ENCODE data around the gene PPP2R2B.

The PPP2R2B gene

DNA sequence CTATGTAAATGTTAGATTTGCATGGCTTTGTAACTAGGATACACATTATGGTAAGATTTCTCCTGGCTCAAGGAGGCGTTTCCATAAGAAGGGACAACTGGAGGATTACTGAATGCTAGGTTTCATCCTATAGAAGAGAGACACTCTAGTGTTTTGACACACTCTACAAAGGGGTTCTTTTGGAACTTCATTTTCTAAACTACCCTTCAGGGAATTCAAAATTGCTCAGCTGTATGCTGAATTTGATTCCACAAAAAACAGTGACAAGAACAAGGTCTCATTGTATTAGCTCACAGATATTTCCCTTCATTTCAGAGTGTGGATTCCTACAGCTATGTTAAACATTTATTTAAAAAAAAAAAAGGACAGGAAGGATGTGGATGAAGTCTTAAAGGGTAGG lies 151.7 kb downstream of the PPP2R2B start:
- Histone ChIP-seq H3K4me3 (replicated peaks; ENCODE audit: low read depth, low read length) (no peak overlapping the region), H3K36me3 (ENCODE audit: control insufficient read depth, insufficient read depth, low read length) (no peaks in the 10 kb centered on the region), H3K27me3 (replicated peaks; ENCODE audit: control insufficient read depth, insufficient read depth, low read length) (no peaks in the 10 kb centered on the region)
- DNase-seq (ENCODE audit: extremely low read depth, insufficient read length) = no peak
- TF ChIP-seq CTCF (IDR thresholded peaks at IDR 0.05; ENCODE audit: insufficient read depth, low read length, poor library complexity, severe bottlenecking) = no peak

DNA sequence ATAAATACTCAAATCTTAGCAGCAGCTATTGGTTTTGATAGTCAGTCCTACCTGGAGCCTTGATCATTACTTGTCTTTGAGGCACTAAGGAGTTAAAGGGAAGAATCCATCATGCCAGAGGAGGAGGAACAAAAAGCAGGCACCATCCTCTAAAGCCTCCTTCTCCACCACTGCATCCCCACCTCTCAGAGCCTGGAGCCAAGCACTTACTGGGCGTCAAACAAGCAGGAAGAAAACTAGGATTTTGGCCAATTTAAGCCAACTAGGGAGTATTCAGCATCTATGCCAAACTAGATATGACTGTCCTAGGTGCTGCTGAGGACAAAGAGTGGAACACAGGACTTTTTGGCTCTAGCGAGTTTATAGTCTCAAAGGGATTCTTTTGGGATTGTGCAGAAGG lies 152.5 kb downstream of the PPP2R2B start:
- Histone ChIP-seq H3K36me3 (ENCODE audit: control insufficient read depth, insufficient read depth, low read length) (no peaks in the 10 kb centered on the region), H3K4me3 (replicated peaks; ENCODE audit: low read depth, low read length) (no peak overlapping the region), H3K27me3 (replicated peaks; ENCODE audit: control insufficient read depth, insufficient read depth, low read length) (no peaks in the 10 kb centered on the region)
- no peak for DNase-seq (ENCODE audit: extremely low read depth, insufficient read length)
- no peak for TF ChIP-seq CTCF (IDR thresholded peaks at IDR 0.05; ENCODE audit: insufficient read depth, low read length, poor library complexity, severe bottlenecking)

DNA sequence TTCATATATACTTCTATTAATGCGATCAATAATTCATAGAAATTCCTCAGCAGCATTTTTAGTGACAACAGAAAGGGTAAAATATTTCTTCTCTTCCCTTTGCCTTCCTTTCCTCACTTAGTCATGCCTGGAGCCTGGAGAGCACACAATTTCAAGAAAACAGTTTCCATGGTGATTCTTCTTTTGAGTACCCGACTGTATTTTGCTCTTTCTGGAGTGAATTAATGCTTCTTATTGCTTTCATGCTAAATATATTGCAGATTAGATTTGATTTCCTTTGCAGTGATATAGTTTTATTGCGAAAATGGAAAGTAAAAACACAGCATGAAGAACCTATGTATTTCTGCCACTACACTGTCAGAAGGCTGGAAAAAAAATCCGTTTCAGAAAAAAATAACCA lies 153.5 kb downstream of the PPP2R2B start:
- Histone ChIP-seq H3K27me3 (replicated peaks; ENCODE audit: control insufficient read depth, insufficient read depth, low read length) (no peaks in the 10 kb centered on the region), H3K4me3 (replicated peaks; ENCODE audit: low read depth, low read length) (no peak overlapping the region), H3K36me3 (ENCODE audit: control insufficient read depth, insufficient read depth, low read length) (no peaks in the 10 kb centered on the region)
- no peak for TF ChIP-seq CTCF (IDR thresholded peaks at IDR 0.05; ENCODE audit: insufficient read depth, low read length, poor library complexity, severe bottlenecking)
- DNase-seq (ENCODE audit: extremely low read depth, insufficient read length) = no peak

DNA sequence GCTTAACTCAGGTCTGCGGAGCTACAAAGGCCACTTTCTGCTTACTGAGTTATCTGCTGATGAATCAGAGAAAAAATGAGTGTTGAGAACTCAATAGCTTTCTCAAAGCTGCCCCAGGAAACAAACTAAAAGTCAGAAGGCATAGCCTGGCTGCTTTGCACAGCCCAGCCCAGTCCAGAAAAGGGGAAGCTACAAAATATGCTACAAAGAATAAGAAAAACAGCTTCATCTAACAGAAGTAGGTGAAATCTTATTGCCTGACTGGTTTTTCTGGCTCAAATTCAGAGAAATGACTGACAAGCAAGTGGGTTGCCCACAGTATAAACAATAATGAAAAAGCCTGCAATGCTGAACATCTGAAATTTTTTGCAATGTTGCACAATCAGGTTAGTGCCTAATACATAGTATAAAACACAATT lies 156.2 kb downstream of the PPP2R2B start:
- DNase-seq (ENCODE audit: extremely low read depth, insufficient read length) = no peak
- Histone ChIP-seq H3K36me3 (ENCODE audit: control insufficient read depth, insufficient read depth, low read length) (no peaks in the 10 kb centered on the region), H3K4me3 (replicated peaks; ENCODE audit: low read depth, low read length) (no peak overlapping the region), H3K27me3 (replicated peaks; ENCODE audit: control insufficient read depth, insufficient read depth, low read length) (no peaks in the 10 kb centered on the region)
- no peak for TF ChIP-seq CTCF (IDR thresholded peaks at IDR 0.05; ENCODE audit: insufficient read depth, low read length, poor library complexity, severe bottlenecking)

DNA sequence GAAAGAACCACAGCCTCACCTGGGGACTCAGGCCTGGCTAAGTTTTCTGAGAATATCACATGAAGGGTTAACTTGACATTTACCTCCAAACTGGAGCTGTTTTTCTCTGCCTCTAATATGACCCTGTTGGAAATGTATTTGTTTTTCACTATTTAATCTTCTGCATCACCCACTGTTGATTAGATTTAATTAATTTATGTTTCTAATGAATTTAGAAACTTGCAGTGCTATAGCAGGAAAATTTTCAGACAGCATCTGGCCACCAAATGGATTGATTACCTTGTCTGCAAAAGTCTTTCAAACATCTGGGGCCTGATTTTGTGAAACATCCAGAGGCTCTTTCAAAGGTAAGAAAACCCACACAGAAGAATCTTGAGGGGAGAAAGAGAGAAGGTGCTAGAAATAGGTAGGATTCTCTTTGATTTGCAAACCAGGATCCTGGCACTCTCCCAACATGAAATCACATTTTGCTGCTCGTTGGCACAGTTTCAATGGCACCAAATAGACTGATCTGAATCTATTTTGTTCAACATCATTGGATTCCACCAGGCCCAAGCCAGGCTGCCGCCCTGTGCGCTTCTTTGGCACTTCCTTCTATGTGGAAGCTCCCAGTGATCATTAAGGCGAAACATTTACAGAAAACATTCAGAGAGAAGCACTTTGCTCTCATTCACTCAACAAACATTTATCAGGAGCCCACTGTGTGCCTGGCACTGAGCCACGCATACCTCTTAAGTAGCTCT lies 157.3 kb downstream of the PPP2R2B start:
- no peak for TF ChIP-seq CTCF (IDR thresholded peaks at IDR 0.05; ENCODE audit: insufficient read depth, low read length, poor library complexity, severe bottlenecking)
- no peaks in the 10 kb centered on the region for H3K36me3 ChIP-seq (ENCODE audit: control insufficient read depth, insufficient read depth, low read length)
- H3K4me3 ChIP-seq (replicated peaks; ENCODE audit: low read depth, low read length) = no peak overlapping the region

GRCh38 chr5:146720107-146720506 lies 158.4 kb downstream of the PPP2R2B start:
- TF ChIP-seq CTCF (IDR thresholded peaks at IDR 0.05; ENCODE audit: insufficient read depth, low read length, poor library complexity, severe bottlenecking) = no peak
- no peaks in the 10 kb centered on the region for H3K27me3 ChIP-seq (replicated peaks; ENCODE audit: control insufficient read depth, insufficient read depth, low read length)
- no peaks in the 10 kb centered on the region for H3K36me3 ChIP-seq (ENCODE audit: control insufficient read depth, insufficient read depth, low read length)
- H3K4me3 ChIP-seq (replicated peaks; ENCODE audit: low read depth, low read length) = no peak overlapping the region
- DNase-seq (ENCODE audit: extremely low read depth, insufficient read length) = no peak

More for the DNA sequence above, 157.3 kb downstream of the PPP2R2B start:
- DNase-seq (ENCODE audit: extremely low read depth, insufficient read length) = no peak
- H3K27me3 ChIP-seq (replicated peaks; ENCODE audit: control insufficient read depth, insufficient read depth, low read length) = no peaks in the 10 kb centered on the region

Measured in GM06990 (cell line).